Measurements from ENCODE around the gene SATL1.

SATL1 gene

DNA sequence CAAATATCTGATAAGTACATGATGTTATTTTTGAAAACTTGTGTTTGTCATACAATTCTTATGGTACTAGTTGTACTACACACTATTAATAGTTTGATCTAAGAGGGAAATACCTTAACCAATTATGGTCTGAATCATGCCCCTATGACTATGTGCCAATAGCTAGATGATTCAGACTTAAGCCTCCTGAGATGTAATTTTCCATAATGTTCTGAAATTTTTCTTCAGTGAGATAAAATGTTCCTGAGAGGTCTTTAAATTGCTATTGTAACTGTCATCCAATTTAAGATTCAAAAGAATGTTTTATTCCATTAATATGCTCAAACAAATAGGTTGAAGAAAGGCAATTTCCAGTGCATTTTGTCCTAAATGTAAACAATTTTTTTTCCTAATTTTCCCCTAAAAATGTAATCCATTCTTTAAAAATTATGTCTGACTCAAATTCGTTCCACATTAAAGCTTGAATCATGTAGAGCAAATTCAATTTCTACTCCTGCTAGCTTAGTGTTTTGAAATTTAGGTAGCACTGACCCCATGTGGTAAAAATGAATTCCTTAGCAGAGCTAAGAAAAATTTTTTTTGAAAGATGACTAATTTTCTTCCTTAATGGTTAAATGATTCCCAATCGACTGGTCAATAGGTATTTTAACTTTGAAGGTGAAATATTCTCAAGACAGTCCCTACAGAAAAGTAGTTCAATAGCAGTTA lies 190.8 kb downstream of the SATL1 start:
- Mint-ChIP-seq H3K4me1 (no peaks in the 10 kb centered on the region), H3K27ac (no peak overlapping the region), H3K36me3 (peaks cover 2% of the 10 kb centered on the region), H3K4me3 (no peak overlapping the region), H3K27me3 (no peaks in the 10 kb centered on the region), H3K9me3 (no peaks in the 10 kb centered on the region)
- CTCF ChIA-PET = interaction anchor here (0.9 kb wide), 1 partner anchor 323 kb away, joined by 3 read pairs; no protein-coding TSS in a partner anchor
- no peak for DNase-seq

DNA sequence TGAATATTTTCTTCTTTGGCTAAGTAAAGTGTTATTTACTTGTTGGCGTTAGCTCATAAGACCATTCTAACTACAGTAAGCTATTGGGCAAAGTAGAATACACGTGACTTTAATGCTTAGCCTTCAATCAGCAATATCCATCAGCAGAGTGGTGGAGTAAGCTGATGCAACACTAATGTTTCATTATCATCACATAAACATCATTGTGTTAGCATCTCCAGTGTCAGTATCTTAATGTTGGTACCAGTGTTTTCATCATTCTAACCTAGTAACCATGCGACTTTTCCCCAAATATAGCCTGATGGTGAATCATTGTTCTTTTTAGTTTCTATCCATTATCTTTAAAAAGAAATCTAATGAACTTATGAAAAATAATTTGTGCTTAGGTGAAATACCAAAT lies 191.4 kb downstream of the SATL1 start:
- no peaks in the 10 kb centered on the region for H3K9me3 Mint-ChIP-seq
- no peaks in the 10 kb centered on the region for H3K27me3 Mint-ChIP-seq
- H3K27ac Mint-ChIP-seq = no peak overlapping the region
- H3K4me1 Mint-ChIP-seq = no peaks in the 10 kb centered on the region
- CTCF ChIA-PET = no interaction called here
- H3K4me3 Mint-ChIP-seq = no peak overlapping the region
- peaks cover 2% of the 10 kb centered on the region for H3K36me3 Mint-ChIP-seq
- DNase-seq = no peak

DNA sequence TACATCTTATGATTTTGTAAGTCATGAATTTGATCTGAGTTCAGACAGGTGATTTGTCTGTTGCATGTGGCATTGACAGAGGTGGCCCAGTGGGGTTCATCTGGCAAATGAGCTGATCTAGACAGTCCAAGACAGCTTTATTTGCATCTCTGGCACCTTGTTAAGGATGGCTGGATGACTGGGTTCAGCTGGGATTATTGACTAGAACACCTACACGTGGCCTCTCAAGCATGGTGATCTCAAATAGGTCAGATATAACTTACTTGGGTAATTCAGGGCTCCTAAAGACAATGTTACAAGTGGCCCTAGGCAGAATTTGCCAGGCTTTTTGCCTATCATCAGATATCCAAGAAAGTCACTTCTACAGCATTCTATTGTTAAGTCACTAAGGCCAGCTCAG lies 192.0 kb downstream of the SATL1 start:
- Mint-ChIP-seq H3K36me3 (no peaks in the 10 kb centered on the region), H3K4me3 (no peak overlapping the region), H3K9me3 (no peaks in the 10 kb centered on the region), H3K27me3 (no peaks in the 10 kb centered on the region), H3K4me1 (no peaks in the 10 kb centered on the region), H3K27ac (no peak overlapping the region)
- CTCF ChIA-PET = no interaction called here
- no peak for DNase-seq
